ENCODE results near the gene ANAPC5. TPM values are rescaled to one million over a fixed set of nuclear protein-coding genes. Genes with fewer than 3 reads are reported as not detected.

ANAPC5 gene
- total RNA-seq, 2 donors from 2014 or later = 86.5 to 87.7 TPM

- DNase-seq (no peak), ATAC-seq (no peak)
- intact Hi-C loops (cut with DNase I, micrococcal nuclease) = no loop called here
Observed at GRCh38 chr12:121373755-121374154, 21.5 kb upstream of the ANAPC5 start.

GRCh38 chr12:121371404-121371803 is 19.2 kb upstream of the ANAPC5 start:
- intact Hi-C loops (cut with DNase I, micrococcal nuclease) = no loop called here
- ATAC-seq (no peak), DNase-seq (no peak)

GRCh38 chr12:121366063-121366459 is 13.8 kb upstream of the ANAPC5 start:
- DNase-seq (no peak), ATAC-seq (no peak)
- intact Hi-C loops (cut with DNase I, micrococcal nuclease) = no loop called here

GRCh38 chr12:121365416-121366062 is 13.3 kb upstream of the ANAPC5 start:
- DNase-seq (no peak), ATAC-seq (no peak)
- intact Hi-C loops (cut with DNase I, micrococcal nuclease) = no loop called here

DNA sequence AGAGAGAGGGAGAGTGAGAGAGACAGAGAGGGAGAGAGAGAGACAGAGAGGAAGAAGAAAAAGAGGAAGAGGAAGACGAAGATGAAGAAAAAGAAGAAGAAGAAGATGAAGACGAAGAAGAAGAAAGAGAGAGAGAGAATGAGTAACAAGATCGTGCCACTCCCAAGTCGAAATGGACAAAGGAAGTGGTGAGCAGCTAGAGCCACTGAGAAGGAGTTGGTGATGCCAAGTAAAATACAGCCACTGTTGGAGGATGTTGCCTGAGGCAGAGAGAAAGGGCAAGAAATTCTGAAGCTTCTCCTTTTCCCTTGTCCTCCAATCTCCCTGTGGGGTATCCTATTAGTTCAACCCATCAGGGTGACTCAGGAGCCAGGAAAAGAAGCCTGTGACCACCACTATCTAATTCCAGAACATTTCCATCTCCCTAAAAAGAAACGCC is 12.5 kb upstream of the ANAPC5 start:
- DNase-seq (no peak), ATAC-seq (no peak)
- intact Hi-C loops (cut with DNase I, micrococcal nuclease) = no loop called here

DNA sequence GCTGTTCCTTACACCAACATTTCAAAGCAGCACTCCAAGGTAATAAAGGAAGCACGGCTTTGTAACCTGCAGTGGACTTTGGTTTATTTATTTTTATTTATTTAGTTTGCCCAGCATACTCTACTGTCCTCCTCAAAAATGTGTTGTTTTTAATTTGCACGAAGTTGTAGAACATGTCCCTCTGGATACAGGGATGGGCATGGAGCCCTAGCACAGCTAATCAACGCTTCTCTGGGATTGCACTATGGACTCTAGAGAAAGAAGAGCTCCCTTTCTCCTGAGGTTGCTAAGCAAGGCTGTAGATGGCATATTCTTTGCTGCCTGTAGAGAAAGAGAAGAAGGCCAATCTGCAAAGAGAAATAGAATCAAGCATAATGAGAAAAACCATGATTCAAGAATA is 5.9 kb upstream of the ANAPC5 start:
- DNase-seq (no peak), ATAC-seq (peak; percentile 89)
- intact Hi-C loops (cut with DNase I, micrococcal nuclease) = no loop called here

GRCh38 chr12:121357331-121357730 is 5.1 kb upstream of the ANAPC5 start:
- ATAC-seq = no peak
- DNase-seq = no peak
- intact Hi-C loops (cut with DNase I, micrococcal nuclease) = no loop called here

DNA sequence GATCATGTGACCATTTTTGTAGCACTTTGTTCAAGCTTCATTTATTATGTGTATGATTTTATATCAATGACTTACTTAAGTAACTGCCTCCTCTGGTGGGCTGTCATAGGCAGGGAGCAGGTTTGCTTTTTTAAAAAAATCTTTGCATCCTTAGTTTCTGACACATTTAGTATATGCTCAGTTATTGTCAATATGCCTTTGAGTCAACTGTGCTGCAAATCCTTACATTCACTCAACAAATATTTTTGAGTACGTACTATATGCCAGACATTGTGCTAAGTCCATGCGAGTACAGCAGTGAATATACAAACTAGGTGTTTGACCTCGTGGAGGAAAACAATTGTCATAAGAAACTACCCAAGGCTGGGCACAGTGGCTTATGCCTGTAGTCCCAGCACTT is 4.4 kb upstream of the ANAPC5 start:
- intact Hi-C loops (cut with DNase I, micrococcal nuclease) = no loop called here
- ATAC-seq = no peak

DNA sequence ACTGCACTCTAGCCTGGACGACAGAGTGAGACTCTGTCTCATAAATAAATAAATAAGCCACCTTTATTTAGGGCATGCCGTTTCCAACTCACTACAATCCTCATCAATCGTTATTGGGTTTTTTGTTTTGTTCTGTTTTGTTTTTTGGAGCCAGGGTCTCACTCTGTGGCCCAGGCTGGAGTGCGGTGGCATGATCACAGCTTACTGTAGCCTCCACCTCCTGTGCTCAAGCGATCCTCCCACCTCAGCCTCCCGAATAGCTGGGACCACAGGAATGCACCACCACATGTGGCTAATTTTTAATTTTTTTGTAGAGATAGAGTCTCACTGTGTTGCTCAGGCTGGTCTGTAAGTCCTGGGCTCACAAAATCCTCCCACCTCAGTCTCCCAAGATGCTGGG is 3.6 kb upstream of the ANAPC5 start:
- ATAC-seq (no peak), DNase-seq (no peak)
- intact Hi-C loops (cut with DNase I, micrococcal nuclease) = no loop called here

More for the DNA sequence above, 4.4 kb upstream of the ANAPC5 start:
- DNase-seq = no peak

GRCh38 chr12:121352682-121353018 is 439 bp upstream of the ANAPC5 start:
- DNase-seq (no peak), ATAC-seq (peak; percentile 7)
- intact Hi-C loops (cut with DNase I, micrococcal nuclease) = no loop called here

GRCh38 chr12:121346747-121347146 is 5.5 kb downstream of the ANAPC5 start:
- no peak for DNase-seq
- no peak for ATAC-seq
- intact Hi-C loops (cut with DNase I, micrococcal nuclease) = no loop called here

- DNase-seq (no peak), ATAC-seq (no peak)
- intact Hi-C loops (cut with DNase I, micrococcal nuclease) = no loop called here
Observed at GRCh38 chr12:121345151-121345815, 6.9 kb downstream of the ANAPC5 start.

DNA sequence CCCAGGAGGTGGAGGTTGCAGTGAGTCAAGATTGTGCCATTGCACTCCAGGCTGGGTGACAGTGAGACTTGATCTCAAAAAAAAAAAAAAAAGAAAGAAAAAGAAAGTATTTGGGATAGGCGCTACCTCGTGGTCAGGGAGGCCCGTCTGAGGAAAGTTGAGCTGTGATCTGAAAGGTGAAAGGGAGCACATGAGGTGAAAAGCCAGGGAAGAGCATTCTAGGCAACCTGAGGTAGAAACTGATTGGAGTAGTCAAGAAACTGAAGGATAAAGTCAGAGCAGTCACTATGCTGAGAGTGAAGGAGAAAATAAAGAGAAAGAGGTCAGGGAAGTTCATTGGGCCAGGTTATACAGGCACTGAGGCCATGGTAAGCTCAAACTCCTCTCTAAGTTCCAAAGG is 7.7 kb downstream of the ANAPC5 start:
- intact Hi-C loops (cut with DNase I, micrococcal nuclease) = no loop called here
- no peak for ATAC-seq

GRCh38 chr12:121337416-121337815 is 14.8 kb downstream of the ANAPC5 start:
- intact Hi-C loops (cut with DNase I, micrococcal nuclease) = loop anchor here in 1 of 2 donors (5.0 kb wide), 1 partner anchor 105 kb away; no protein-coding TSS in a partner anchor
- DNase-seq = no peak
- no peak for ATAC-seq

More for the DNA sequence above, 7.7 kb downstream of the ANAPC5 start:
- DNase-seq = no peak

- DNase-seq = no peak
- peak; percentile 95 for ATAC-seq
- intact Hi-C loops (cut with DNase I, micrococcal nuclease) = loop anchor here in 1 of 2 donors (5.0 kb wide), 1 partner anchor 108 kb away; no protein-coding TSS in a partner anchor
Observed at GRCh38 chr12:121334513-121335343, 17.5 kb downstream of the ANAPC5 start.

- ATAC-seq = no peak
Observed at GRCh38 chr12:121333747-121334146, 18.5 kb downstream of the ANAPC5 start.

DNA sequence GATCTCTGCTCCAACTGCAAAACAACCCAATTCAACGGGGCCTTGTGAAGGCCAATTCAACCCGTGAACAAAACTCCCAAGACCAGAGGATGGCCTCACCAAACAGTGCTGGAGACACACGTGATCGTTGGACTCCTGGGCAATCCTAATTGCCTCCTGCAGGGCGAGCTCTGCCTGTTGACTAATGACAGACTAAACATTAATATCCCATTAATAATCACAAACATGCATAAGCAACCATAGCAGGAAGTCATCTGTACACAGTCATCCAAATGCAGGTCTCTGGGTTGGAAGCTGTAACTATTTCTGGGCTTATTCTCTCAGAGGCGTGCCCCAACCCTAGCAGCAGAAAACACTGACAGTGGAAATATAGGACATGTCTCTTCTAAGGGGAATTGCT is 21.0 kb downstream of the ANAPC5 start:
- ATAC-seq (no peak), DNase-seq (no peak)
- intact Hi-C loops (cut with DNase I, micrococcal nuclease) = no loop called here

More at GRCh38 chr12:121333747-121334146, 18.5 kb downstream of the ANAPC5 start:
- DNase-seq = no peak
- intact Hi-C loops (cut with DNase I, micrococcal nuclease) = no loop called here

GRCh38 chr12:121330692-121331091 is 21.5 kb downstream of the ANAPC5 start:
- no peak for ATAC-seq
- intact Hi-C loops (cut with DNase I, micrococcal nuclease) = no loop called here
- DNase-seq = no peak

- ATAC-seq (no peak), DNase-seq (no peak)
- intact Hi-C loops (cut with DNase I, micrococcal nuclease) = no loop called here
Observed at GRCh38 chr12:121330195-121330594, 22.0 kb downstream of the ANAPC5 start.

DNA sequence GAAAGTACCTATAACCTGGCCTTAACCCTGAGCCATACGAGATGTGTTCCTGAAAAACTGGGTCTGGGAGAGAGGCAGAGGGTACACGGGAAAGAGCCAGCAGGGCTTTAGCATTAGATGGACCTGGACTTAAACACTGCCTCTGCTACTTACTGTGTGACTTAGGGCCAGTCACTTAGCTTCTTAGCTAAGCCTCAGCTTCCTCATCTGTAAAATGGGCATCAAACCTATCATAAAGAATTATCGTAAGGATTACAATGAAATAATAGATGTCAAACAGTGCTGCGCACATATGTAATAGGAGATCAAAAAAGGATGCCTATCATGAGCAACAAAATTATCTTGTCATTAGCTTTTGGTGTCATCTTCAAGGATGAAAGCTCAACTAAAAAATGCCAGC is 23.6 kb downstream of the ANAPC5 start:
- intact Hi-C loops (cut with DNase I, micrococcal nuclease) = no loop called here
- ATAC-seq = no peak

More for the DNA sequence above, 23.6 kb downstream of the ANAPC5 start:
- DNase-seq = no peak

All from left colon (tissue), 2 donors.